ENCODE results near the gene CCDC57.

- no peak for TF ChIP-seq CTCF (IDR thresholded peaks at IDR 0.05; ENCODE audit: low read depth, low read length)
- TF ChIP-seq EZH2phosphoT487 (IDR thresholded peaks at IDR 0.05; ENCODE audit: low read depth): no peak
These were observed 111.9 kb downstream of the CCDC57 start for GRCh38 chr17:82100502-82101298.

All from OCI-LY3 (cell line).